ENCODE results near the gene HEPACAM2.

Gene HEPACAM2

GRCh38 chr7:93211228-93211818 lies 14.9 kb downstream of the HEPACAM2 start:
- DNase-seq = no peak
- intact Hi-C loops (cut with DNase I) = no loop called here

GRCh38 chr7:93205046-93205445 lies 21.2 kb downstream of the HEPACAM2 start:
- intact Hi-C loops (cut with DNase I) = no loop called here
- DNase-seq = no peak

GRCh38 chr7:93203496-93203895 lies 22.8 kb downstream of the HEPACAM2 start:
- intact Hi-C loops (cut with DNase I) = no loop called here
- DNase-seq = no peak

- intact Hi-C loops (cut with DNase I) = no loop called here
- no peak for DNase-seq
Observed at GRCh38 chr7:93202594-93203250, 23.5 kb downstream of the HEPACAM2 start.

DNA sequence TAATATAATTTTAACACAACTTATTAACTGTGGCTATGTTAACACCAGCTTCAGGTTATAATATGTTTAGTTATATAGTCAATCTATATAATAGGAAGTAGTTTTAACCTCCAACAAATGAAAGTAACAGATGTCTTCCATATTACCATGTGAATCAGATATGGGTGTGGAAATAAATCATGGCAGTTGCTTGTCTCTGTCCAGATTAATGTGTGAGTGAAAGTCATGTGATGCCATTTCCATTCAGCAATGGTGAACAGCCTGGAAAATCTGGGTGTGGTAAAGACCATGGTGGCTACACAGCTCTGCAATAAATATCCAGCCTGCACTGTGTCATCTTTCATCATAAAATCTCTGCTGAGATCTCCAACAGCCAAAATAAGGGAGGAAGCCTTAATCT lies 27.8 kb downstream of the HEPACAM2 start:
- no peak for DNase-seq
- intact Hi-C loops (cut with DNase I) = no loop called here

- no peak for DNase-seq
- intact Hi-C loops (cut with DNase I) = no loop called here
Observed at GRCh38 chr7:93196336-93196735, 29.9 kb downstream of the HEPACAM2 start.

DNA sequence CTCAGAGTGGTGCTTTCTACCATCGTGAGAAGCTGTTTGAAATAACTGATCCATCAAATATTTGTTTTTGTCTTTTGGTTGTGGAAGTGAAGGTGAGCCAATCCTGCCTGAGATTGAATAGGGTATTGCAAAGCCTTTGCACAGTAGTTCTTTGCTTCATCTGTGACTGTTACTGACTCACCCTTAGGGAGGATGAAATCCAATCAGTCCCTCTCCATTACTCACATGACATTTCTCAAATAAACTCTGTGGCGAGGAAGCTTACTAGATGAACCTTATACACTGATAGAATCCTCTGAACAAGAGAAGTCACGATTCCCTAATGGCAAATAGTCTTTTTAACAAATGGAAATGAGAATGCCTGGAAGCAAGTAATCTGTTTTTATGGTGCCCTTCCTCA lies 31.9 kb downstream of the HEPACAM2 start:
- intact Hi-C loops (cut with DNase I) = no loop called here
- DNase-seq = no peak

- intact Hi-C loops (cut with DNase I) = no loop called here
- DNase-seq = no peak
Observed at GRCh38 chr7:93188870-93189634, 37.2 kb downstream of the HEPACAM2 start.

DNA sequence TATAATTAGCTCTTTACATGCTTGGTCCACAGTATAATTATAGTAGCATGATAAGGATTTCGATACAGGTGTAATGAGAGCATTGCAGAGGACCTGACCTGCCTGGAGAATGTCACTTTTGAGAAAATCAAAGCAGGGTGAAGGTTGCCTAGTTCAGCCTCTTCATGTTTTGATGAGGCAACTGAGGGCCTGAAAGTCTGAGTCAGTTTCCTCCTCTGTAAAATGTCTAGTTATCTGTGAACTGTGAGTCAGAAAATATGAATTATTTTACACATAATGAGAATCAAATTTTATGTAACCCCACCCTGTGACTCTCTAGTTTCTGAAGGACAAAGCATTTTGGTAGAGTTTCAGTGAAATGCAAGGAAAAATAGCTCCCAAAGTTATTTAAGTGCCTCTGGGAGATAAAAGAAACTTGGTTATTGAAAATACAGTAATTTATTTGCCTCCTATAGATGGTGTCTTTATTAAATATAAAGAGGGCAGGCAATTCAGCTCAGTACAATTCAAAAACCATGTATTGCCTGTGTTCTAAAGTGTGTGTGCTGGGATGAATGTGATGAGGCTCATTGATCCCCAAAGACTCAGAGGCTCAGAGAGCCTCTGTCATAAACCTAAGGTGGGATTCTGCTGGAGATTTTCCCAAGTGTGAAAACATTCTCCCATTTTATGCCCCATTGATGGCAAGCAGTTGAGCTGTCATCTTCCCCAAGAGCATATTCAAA lies 40.8 kb downstream of the HEPACAM2 start:
- peak in 18 of 42 donors; percentile 1 to 64 (median 14) for DNase-seq
- intact Hi-C loops (cut with DNase I) = no loop called here

DNA sequence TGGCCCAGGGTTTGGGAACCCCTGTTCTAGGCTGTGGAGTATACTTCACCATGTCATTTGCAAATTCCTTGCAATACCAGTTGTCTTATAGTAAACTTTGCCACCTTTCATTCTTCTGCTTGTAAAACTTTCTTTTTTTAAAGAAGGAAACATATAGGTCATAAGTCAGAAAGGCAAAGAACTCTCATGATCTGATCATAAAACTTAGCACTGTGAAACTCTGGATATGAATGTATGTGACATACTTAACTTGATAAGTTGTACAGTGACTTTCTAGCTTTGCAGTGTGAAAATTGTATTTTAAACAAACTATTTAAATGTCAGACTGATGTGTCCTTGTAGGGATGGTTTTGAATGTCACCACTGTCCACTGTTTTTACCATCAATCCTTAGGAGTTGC lies 47.1 kb downstream of the HEPACAM2 start:
- intact Hi-C loops (cut with DNase I) = no loop called here

GRCh38 chr7:93178213-93178612 lies 48.1 kb downstream of the HEPACAM2 start:
- DNase-seq = no peak
- intact Hi-C loops (cut with DNase I) = no loop called here

More for the DNA sequence above, 47.1 kb downstream of the HEPACAM2 start:
- no peak for DNase-seq

DNA sequence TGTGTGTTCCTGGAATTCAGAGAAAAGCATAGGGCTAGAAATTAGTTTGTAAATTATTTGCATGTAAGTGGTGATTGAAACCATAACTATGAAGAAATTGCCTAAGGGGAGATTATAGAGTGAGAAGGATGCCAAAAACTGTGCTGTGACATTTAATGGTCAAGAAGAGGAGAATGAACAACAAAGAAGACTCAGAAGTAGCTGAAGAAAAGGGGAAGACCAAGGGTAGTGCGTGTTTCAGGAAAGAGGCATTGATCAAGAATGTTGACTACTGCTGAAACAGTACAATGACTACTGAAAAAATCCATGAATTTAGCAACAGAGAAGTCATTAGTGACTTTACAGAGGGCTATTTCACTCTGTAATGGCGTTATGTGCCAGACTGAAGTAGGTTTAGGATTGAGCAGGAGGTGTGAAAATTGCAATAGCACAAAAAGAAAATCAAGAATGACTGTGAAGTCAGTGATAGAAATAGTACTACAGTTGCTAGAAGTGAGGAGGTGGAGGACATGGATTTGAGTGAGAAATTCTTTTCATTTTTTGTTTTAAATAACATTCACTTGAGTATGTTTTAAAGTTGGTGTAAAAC lies 49.2 kb downstream of the HEPACAM2 start:
- DNase-seq = no peak
- intact Hi-C loops (cut with DNase I) = no loop called here

DNA sequence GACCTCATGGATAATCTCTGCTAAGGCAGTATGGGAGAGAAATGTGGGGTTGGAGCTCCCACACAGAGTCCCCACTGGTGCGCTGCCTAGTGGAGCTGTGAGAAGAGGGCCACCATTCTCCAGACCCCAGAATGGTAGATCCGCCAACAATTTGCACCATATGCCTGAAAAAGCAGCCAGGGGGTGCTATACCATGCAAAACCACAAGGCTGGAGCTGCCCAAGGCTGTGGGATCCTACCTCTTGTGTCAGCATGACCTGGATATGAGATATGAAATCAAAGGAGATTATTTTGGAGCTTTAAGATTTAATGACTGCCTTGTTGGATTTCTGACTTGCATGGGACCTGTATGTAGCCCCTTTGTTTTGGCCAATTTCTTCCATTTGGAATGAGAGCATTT lies 51.0 kb downstream of the HEPACAM2 start:
- no peak for DNase-seq
- intact Hi-C loops (cut with DNase I) = no loop called here

DNA sequence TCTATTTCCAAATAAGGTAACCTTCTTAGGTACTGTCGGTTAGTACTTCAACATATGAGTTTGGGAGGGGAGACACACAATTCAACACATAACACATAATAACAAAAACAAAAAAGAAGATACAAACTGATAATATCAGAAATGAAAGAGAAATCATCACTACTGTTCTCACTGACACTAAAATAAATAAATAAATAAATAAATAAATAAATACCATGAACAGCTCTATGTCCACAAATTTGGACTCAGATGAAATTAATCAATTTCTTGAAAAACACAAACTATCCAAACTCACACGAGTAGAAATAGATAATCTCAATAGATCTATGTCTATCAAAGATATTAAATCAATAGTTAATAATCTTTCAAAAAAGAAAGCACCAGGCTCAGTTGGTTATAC lies 53.6 kb downstream of the HEPACAM2 start:
- no peak for DNase-seq
- intact Hi-C loops (cut with DNase I) = no loop called here

DNA sequence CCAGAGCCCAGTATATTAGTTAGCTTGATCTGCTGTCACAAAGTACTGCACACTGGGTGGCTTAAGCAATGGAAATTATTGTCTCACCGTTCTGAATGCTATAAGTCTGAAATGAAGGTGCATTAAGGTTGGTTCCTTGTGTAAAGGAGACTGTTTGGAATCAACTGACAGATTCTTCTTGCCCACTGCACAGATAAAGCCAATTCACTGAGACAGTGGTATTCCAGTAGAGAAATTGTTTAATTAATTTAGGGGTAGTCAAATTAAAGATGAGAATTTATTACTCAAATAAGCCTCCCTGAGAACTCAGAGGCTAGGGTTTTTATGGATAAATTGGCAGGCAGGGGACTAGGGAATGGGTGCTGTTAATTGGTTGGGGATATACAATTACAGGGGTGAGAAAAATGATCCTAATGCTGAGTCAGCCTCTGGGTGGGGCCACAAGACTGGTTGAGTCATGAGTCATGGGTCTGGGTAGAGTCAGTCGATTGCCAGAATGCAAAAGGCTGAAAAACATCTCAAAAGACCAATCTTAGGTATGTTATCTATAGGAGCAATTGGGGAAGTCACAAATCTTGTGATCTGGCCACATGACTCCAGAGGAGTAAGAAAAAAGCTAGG lies 54.6 kb downstream of the HEPACAM2 start:
- no peak for DNase-seq
- intact Hi-C loops (cut with DNase I) = no loop called here

DNA sequence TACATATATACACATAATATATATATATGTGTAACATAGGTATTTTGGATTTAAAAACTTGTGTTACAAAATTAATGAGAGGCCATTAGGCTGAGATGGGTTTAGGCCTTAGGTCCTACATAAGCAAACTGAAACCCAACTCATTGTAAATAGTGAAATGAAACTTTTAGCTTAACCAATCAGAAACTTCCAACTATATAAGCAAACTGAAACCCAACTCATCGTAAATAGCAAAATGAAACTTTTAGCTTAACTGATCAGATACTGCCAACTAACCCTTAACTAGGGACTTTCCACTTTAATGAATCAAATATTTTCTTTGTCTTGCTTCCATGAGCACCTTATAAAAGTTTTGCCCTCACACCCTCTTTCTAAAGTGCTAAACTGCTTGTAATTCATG lies 60.8 kb downstream of the HEPACAM2 start:
- intact Hi-C loops (cut with DNase I) = no loop called here
- DNase-seq = no peak

GRCh38 chr7:93164766-93165165 lies 61.5 kb downstream of the HEPACAM2 start:
- intact Hi-C loops (cut with DNase I) = no loop called here
- no peak for DNase-seq

- intact Hi-C loops (cut with DNase I) = no loop called here
- no peak for DNase-seq
Observed at GRCh38 chr7:93161181-93161762, 65.0 kb downstream of the HEPACAM2 start.

GRCh38 chr7:93160410-93160809 lies 65.9 kb downstream of the HEPACAM2 start:
- intact Hi-C loops (cut with DNase I) = no loop called here
- no peak for DNase-seq
